A204.1 (cell line): ENCODE data around the gene KLK1.
"Not testable (repeated sequence)": the region's sequence is repeated elsewhere in the genome, so short reads cannot be mapped to it uniquely, and the experiment has no call there.

Source experiments
- FAIRE-seq: peaks from 2 replicates; lab custom pipeline; 2012; peaks lifted over from hg19 to GRCh38; lab: Jason Lieb, UNC

The KLK1 gene

DNA sequence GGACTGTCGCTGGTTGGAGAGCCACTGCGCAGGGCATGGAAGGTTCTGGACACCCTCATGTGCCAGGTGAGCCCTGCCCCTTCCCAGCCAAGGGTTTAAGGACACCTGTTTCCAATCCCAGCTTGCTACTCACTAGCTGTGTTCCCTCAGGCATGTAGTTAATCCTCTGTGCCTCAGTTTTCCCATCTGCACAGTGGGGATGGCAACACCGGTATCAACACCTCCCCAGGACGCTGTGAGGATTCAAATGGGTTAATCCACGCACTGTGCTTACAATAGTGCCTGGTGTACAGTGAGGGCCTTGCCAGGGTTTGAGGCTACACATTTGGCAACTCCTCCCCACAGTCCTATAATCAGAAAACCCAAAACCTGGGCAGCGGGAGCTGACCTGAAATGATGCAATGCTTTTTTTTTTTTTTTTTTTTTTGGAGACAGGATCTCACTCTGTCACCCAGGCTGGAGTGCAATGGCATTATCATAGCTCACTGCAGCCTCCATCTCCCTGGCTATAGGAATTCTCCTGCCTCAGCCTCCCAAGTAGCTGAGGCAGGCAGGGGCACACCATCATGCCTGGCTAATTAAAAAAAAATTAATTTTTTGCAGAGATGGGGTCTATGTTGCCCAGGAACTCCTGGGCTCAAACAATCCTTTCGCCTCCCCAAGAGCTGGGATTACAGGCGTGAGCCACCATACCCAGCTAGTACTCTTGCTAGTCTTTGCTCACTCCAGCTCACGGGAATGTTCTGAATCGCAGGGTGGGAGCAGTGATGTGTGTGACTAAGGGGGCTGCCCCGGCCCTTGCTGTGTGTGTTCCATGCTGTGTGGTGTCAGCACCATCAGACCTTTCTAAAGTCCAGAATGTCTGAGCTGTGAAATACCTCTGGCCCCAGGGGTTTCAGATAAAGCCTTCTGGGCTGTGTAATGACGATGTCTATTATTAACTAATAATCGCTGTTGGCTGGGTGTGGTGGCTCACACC is 31.0 kb downstream of the KLK1 start:
- no peak for FAIRE-seq

GRCh38 chr19:50791594-50792271 is 31.9 kb downstream of the KLK1 start:
- FAIRE-seq: no peak

GRCh38 chr19:50790922-50791467 is 32.6 kb downstream of the KLK1 start:
- FAIRE-seq: no peak

- FAIRE-seq: no peak
Measured at GRCh38 chr19:50790396-50790795, 33.2 kb downstream of the KLK1 start, which contains the start of gene ACP4. ACP4 (plus strand) TSS chr19:50790415; CDS start chr19:50790415, 0 bp downstream.

- no peak for FAIRE-seq
Measured at GRCh38 chr19:50785329-50785728, 38.3 kb downstream of the KLK1 start.

DNA sequence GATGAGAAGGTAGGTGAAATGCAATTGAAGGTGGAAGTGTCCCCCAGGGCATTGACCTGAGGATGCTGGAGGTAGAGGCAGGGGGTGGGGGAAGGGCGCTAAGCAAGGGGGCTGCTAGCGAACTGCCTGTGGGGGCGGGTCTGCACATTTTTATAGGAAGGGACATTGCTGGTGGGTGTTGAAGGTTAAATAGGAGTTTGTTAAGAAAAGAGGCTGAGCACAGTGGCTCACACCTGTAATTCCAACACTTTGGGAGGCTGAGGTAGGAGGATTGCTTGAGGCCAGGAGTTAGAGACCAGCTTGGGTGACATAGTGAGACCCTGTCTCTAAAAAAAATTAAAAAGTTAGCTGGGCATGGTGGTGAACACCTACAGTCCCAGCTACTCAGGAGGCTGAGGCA is 38.9 kb downstream of the KLK1 start:
- no peak for FAIRE-seq

GRCh38 chr19:50783848-50784152 is 39.8 kb downstream of the KLK1 start:
- FAIRE-seq: not testable (repeated sequence)

DNA sequence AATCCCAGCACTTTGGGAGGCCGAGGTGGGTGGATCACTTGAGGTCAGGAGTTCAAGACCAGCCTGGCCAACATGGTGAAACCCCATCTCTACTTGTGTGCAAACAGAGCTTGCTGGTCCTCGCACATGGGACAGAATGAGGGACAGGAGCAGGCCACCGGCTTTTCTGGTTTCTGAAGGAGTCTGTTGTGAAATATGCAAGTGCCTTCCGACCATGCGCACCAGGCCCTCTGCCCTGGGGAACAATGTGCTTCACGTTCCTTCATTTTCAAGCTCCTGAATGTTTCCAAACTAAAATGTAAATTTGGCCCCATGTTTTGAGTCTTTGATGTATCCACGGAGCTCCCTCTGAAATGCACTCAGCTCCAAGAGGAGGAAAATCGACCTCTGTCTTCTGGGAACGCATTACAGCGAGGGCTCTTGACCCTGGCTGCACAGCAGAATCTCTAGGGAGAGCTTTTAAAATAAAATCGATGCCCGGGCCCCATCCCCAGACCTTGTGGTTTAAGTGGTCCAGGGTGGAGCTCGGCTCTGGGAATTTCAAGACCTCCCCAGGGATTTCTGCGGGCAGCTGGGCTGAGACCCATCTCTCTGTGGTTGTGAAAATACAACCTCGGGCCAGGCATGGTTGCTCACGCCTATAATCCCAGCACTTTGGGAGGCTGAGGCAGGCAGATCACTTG is 42.7 kb downstream of the KLK1 start:
- FAIRE-seq: no peak

DNA sequence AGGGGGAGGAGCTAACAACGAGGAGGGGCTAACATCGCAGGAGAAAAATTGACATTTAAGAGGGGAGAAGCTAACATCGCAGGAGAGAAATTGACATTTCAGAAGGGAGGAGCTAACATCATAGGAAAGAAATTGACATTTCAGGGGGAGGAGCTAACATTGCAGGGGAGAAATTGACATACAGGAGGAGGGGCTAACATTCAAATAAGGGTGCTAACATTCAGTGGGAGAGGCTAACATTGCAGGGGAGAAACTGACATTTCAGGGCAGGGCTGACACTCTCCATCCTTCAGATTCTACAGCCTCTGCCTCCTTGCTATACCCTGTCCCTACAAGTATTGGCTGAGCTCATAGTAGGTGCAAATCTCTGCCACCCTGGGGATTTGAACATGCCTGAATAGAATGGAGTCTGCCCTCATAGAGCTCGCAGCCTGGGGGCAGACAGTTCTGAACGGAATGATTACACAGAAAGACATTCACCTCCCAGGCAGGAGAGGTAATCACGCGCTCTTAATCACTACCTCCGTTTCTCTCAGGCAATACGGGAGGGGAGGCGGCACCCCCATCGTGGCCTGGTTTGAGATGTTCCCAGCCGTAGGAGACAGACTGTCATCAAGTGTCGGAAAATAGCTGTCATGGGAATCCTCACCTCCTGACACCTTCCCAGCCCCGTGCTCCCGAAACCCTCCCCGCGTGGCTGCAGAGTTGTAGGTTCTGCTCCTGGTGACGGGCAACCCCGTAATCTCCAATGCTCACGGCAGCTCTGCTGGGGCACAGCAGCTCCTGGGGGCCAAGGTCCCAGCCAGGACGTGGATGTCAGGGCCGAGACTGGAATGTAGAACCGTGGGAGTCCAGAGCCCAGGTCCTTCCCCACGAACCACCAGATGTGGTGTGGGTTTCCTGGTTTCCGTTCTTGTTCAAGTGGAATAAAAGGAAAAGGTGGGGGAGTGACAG is 43.8 kb downstream of the KLK1 start:
- FAIRE-seq: no peak

- FAIRE-seq: no peak
Measured at GRCh38 chr19:50778906-50779430, 44.6 kb downstream of the KLK1 start.

DNA sequence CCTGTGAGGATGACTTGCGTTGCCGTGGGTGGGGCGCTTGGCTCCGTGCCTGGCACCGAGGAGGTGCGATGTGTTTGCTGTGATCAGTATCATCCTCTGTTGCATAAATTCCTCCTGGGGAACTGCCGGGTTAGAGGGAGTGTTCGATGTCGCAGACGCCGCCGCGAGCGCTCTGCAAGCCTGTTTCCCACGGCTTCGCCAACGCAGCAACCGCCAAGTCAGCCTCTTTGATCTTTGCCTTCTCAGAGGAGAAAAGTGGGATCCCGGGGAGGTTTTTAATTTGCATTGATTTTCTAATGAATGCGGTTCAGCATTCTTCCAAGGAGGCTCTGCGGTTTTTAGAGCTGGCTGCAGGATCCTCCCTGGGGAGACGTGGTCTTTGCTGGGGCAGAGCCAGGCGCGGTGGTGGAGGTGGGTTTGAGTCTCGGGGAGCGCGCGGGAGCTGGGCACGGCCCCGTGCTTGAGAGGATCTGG is 45.7 kb downstream of the KLK1 start:
- FAIRE-seq: no peak

- FAIRE-seq: no peak
Measured at GRCh38 chr19:50777261-50777660, 46.3 kb downstream of the KLK1 start.

GRCh38 chr19:50776131-50776530 is 47.5 kb downstream of the KLK1 start:
- no peak for FAIRE-seq

- FAIRE-seq: not testable (repeated sequence)
Measured at GRCh38 chr19:50773454-50773853, 50.1 kb downstream of the KLK1 start.

- FAIRE-seq: not testable (repeated sequence)
Measured at GRCh38 chr19:50772912-50773311, 50.7 kb downstream of the KLK1 start.

- FAIRE-seq: no peak
Measured at GRCh38 chr19:50772476-50772875, 51.1 kb downstream of the KLK1 start.

GRCh38 chr19:50770888-50771287 is 52.7 kb downstream of the KLK1 start:
- no peak for FAIRE-seq

DNA sequence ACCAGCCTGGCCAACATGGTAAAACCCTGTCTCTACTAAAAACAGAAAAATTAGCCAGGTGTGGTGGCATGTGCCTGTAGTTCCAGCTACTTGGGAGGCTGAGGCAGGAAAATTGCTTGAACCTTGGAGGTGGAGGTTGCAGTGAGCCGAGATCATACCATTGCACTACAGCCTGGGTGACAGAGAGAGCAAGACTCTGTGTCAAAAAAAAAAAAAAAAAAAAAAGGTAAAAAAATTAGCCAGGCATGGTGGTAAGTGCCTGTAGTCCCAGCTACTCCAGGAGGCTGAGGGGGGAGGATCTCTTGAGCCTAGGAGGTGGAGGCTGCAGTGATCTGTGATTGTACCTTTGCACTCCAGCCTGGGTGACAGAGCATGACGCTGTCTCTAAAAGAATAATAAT is 53.4 kb downstream of the KLK1 start, which contains the start of gene GPR32:
TSS of gene GPR32 (plus strand) at position 301 of the 400 bp plus-strand sequence. CDS start 137 bp downstream, outside the sequence.
- not testable (repeated sequence) for FAIRE-seq
